Measurements from ENCODE around the gene MAPK9. TPM values are rescaled to one million over a fixed set of nuclear protein-coding genes. Genes with fewer than 3 reads are reported as not detected.
"Not testable (repeated sequence)": the region's sequence is repeated elsewhere in the genome, so short reads cannot be mapped to it uniquely, and the experiment has no call there.

Gene MAPK9
- total RNA-seq, 4 donors from 2014 or later: 48.1 to 70.0 (median 54.2) TPM

GRCh38 chr5:180211761-180212035 lies 80.2 kb downstream of the MAPK9 start:
- Histone ChIP-seq H3K4me1 (peaks cover 10 to 11% of the 10 kb centered on the region in 2 donors), H3K27me3 (no peaks in the 10 kb centered on the region), H3K4me3 (replicated peaks in 1 of 3) (no peak overlapping the region), H3K27ac (no peak overlapping the region), H3K9me3 (no peaks in the 10 kb centered on the region), H3K36me3 (no peaks in the 10 kb centered on the region)
- intact Hi-C loops (cut with DNase I): no loop called here
- no peak for TF ChIP-seq CTCF (IDR thresholded peaks at IDR 0.05)
- no peak for TF ChIP-seq POLR2A (IDR thresholded peaks at IDR 0.05)
- 83 to 100% methylated on average over 1 of the region's 4 CpGs for WGBS, 2 donors
- DNase-seq: no peak

- intact Hi-C loops (cut with DNase I): no loop called here
- Histone ChIP-seq H3K36me3 (no peaks in the 10 kb centered on the region), H3K27me3 (no peaks in the 10 kb centered on the region), H3K9me3 (no peaks in the 10 kb centered on the region), H3K4me3 (replicated peaks in 1 of 3) (no peak overlapping the region), H3K4me1 (peaks cover 10 to 11% of the 10 kb centered on the region in 2 donors), H3K27ac (no peak overlapping the region)
- TF ChIP-seq POLR2A (IDR thresholded peaks at IDR 0.05): no peak
- no peak for TF ChIP-seq CTCF (IDR thresholded peaks at IDR 0.05)
- DNase-seq: no peak
- 93 to 94% methylated on average over 9 to 11 of the region's 16 CpGs for WGBS, 2 donors
These were observed 80.7 kb downstream of the MAPK9 start for GRCh38 chr5:180210961-180211760.

GRCh38 chr5:180210077-180210476 lies 81.8 kb downstream of the MAPK9 start:
- 90 to 91% methylated on average over 12 of the region's 12 CpGs for WGBS, 2 donors
- H3K9me3 ChIP-seq; intact Hi-C loops (cut with DNase I); H3K4me3 ChIP-seq (replicated peaks in 1 of 3); DNase-seq; H3K36me3 ChIP-seq; H3K27me3 ChIP-seq; H3K27ac ChIP-seq: not testable (repeated sequence)
- H3K4me1 ChIP-seq: peaks cover 10 to 11% of the 10 kb centered on the region in 2 donors

- 31% methylated on average over 2 of the region's 55 CpGs; no CpG with 5 or more reads in 1 of the 2 donors for WGBS, 2 donors
- intact Hi-C loops (cut with DNase I): loop anchor here (5.0 kb wide), 1 partner anchor 77 kb away; no protein-coding TSS in a partner anchor
These were observed 82.7 kb downstream of the MAPK9 start, which contains the start of gene RASGEF1C for GRCh38 chr5:180209137-180209581. TSS of gene RASGEF1C (minus strand) at chr5:180209211. CDS start at chr5:180138052, 71,159 bp downstream.

GRCh38 chr5:180208435-180209081 lies 83.3 kb downstream of the MAPK9 start:
- H3K9me3 ChIP-seq: no peaks in the 10 kb centered on the region
- TF ChIP-seq CTCF (IDR thresholded peaks at IDR 0.05) (peak in 2 of 6 experiments; percentile 11 to 23), POLR2A (IDR thresholded peaks at IDR 0.05) (no peak)
- WGBS, 2 donors: 6 to 11% methylated on average over 19 to 22 of the region's 65 CpGs
- no peak overlapping the region for H3K27ac ChIP-seq
- peak; percentile 15 to 17 for DNase-seq
- peaks cover 10 to 11% of the 10 kb centered on the region in 2 donors for H3K4me1 ChIP-seq
- H3K36me3 ChIP-seq: no peaks in the 10 kb centered on the region
- H3K27me3 ChIP-seq: no peaks in the 10 kb centered on the region
- H3K4me3 ChIP-seq (replicated peaks in 1 of 3): peak overlapping the region in 1 of 3 donors; percentile 7
- intact Hi-C loops (cut with DNase I): loop anchor here (5.0 kb wide), 1 partner anchor 76 kb away; no protein-coding TSS in a partner anchor

More at GRCh38 chr5:180209137-180209581, 82.7 kb downstream of the MAPK9 start, which contains the start of gene RASGEF1C:
- peak in 3 of 6 experiments; percentile 63 to 73 (median 73) for TF ChIP-seq CTCF (IDR thresholded peaks at IDR 0.05)
- TF ChIP-seq POLR2A (IDR thresholded peaks at IDR 0.05): no peak
- H3K36me3 ChIP-seq: no peaks in the 10 kb centered on the region
- no peak within 1 kb of the TSS for H3K27ac ChIP-seq
- peak within 1 kb of the TSS in 1 of 3 donors; percentile 7 for H3K4me3 ChIP-seq (replicated peaks in 1 of 3)
- peak; percentile 70 to 76 for DNase-seq
- H3K9me3 ChIP-seq: no peaks in the 10 kb centered on the region
- no peaks in the 10 kb centered on the region for H3K27me3 ChIP-seq
- H3K4me1 ChIP-seq: peaks cover 10 to 11% of the 10 kb centered on the region in 2 donors

Data from thyroid gland (tissue), 4 donors.